Measurements from ENCODE around the gene QRICH1.

- TF ChIP-seq CTCF (IDR thresholded peaks at IDR 0.05) (no peak), POLR2A (IDR thresholded peaks at IDR 0.05) (no peak)
These were observed 64.3 kb downstream of the QRICH1 start for GRCh38 chr3:49029563-49029884.
